GM18867 (cell line): ENCODE results near the gene REN.

Experiments used
- ATAC-seq: cut with Tn5 transposase; IDR thresholded peaks from one replicate; pipeline ENCODE4 v1.9.1; 2021; ENCODE audit warnings: mild to moderate bottlenecking, moderate library complexity; ENCODE audit not compliant: unreplicated experiment

The REN gene

GRCh38 chr1:204134103-204134502, 32.0 kb downstream of the REN start:
- ATAC-seq = no peak

DNA sequence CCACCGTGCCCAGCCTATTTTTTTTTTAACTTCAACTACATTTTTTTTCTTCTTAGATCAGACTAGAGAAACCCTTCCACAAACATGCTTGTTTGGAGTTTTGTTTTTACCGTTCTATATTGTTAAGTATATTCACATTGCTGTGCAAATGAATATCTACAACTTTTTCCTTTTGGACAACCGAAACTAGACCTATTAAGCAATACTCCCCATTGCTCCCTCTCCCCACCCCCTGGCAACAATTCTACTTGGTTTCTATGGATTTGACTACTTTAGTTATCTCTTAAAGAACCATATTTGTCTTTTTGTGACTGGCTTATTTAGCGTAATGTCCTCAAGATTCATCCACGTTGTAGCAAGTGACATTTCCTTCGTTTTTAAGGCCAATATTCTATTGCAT, 33.4 kb downstream of the REN start:
- ATAC-seq = no peak

GRCh38 chr1:204131978-204132377, 34.2 kb downstream of the REN start:
- ATAC-seq = no peak

DNA sequence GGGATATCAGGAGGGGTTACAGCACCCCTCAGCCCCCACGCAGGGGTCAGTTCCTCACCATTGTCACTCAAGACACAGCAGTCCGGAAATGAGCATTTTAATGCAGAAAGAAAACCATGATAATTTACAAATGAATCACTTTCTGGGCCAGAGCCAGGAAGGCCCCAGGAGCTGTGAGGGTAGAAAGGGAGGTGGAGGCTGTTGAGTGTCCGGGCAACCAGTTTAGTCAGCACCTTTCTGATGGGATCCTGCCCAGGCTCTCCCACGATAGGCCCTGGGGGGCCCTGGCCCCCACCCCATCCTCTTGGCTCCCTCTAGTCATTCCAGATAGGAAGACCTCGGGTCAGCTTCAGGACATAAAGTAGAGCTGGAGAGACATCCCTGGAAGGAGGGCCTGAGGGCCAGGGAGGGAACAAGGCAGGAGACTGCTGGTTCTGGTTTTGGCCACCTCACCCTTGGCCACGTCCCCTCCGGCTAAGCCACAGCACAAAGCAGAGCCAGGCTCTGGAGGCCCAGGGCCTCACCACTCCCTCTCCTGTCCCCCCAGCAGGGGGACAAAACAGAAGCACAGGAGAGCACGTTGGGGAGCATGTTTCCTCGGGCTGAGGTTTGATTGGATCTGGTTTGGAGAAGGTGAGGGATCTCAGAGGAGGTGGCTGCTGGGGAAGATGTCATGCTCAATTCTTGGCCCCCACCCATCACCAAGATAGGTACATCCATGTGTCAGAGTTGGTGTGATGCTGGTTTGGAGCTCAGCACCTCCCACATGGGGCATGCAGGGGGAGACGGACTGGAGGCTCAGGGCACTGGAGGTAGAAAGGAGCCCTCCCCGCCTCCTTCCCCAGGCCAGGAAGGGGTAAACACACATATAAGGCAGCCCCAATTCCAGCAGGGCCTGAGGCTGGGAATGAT, 34.9 kb downstream of the REN start:
- no peak for ATAC-seq

DNA sequence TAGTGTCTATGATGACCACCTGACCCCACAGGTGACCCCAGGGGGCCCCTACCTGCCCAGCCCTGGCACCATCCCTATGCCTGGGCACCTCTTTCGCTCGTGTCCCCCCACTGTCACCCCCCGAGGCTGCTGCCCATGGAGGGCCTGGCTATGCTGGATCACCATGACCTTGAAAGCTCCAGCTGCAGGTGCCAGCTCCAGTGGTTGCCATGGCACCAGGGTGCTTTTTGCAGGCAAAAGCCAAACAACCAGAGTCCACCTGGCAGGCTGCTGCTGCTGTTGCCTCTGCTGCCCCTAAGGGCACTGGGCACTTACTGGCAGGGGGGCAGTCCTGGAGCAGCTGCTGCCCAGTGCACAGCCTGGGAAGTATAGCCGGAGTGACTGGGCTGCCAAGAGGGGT, 36.0 kb downstream of the REN start:
- ATAC-seq = no peak

DNA sequence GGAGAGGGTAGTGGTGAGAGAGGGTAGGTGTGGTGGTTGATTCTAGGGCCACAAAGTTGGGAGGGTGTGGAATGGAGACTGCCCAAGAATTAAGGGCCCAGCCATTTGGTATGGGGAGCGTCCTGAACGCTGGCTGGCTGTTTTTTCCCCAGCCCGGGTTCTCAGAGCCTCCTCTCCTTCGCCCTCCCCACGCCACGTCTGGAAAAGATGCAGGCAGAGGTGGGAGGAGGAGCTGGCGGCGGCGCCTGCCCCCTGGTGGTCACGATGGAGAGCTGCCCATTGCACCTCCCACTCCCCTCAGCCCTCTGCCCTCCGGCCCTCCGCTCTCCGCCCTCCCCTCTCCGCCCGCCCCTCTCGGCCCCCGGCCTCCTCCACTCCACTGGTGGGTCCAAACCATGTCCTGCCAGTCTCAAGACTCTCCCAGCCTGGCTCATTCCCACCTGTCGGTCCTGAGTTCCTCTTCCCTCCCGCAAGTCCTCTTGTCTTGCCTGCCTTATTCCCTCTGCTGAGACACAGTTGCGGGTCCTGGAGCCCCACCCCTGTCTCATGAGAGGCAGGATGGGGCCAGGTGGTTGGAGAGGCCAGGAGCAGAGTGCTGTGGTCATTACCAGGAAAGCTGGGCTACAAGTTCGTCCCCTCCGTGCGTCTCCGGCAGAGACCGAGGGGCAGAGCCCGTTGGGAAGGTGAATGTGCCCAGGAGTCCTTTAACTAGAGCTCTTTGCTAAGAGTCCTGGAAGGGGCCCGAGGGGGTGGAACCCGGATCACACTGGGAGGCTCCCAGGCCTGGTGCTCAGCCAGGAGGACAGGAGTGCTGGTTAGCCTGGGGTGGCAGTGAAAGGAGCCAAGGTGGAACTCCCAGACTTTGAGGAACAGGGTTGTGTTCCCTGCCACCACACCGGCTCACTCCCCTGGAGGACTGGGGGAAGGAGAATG, 36.9 kb downstream of the REN start:
- ATAC-seq = peak; percentile 61

GRCh38 chr1:204128464-204128963, 37.6 kb downstream of the REN start:
- no peak for ATAC-seq

DNA sequence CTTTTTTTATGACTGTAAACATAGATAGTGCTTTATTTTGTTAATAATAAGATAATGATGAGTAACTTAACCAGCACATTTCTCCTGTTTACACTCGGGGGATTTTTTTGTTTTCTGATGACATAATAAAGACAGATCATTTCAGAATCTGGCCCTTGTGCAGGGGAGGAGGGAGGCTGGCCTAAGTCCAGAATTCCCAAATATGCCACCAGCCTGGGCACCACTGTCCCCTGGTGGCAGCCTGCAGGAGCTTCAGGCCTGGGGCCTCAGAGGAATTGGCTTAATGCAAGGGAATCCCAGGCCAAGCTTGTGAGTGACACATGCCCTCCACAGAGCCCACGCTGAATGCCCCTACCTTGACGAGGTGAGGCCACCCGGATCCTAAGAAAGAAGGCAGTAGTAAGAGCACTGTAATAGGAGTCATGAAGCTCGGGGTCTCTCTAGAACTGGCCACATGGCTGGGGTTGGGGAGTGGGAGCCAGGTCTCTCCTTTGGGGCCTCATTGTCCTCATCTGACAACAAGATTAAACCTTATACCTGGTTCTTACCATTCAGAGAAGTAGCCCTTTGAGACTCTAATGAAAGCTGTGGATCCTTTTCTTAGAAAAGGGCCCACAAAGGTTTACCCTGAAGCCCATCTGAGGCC, 38.4 kb downstream of the REN start:
- no peak for ATAC-seq

- ATAC-seq = no peak
Observed at GRCh38 chr1:204126956-204127355, 39.2 kb downstream of the REN start.

DNA sequence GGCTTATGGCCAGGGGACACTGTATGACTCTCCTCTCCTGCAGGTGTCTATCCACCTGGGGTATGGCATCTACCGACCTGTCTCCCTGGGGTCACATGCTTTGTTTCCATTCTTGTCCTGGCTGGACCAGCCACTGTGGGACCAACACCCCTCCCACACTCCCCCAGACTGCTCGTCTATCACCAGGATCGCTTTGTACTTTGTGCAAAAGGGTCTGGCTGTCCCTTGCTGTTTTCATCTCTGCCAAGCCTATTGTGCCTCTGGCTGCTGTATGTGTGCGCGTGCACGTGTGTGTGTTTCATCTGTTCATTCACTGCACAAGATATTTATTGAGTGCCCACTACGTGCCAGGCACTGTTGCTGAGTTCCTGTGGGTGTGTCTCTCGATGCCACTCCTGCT, 39.8 kb downstream of the REN start:
- ATAC-seq = no peak

DNA sequence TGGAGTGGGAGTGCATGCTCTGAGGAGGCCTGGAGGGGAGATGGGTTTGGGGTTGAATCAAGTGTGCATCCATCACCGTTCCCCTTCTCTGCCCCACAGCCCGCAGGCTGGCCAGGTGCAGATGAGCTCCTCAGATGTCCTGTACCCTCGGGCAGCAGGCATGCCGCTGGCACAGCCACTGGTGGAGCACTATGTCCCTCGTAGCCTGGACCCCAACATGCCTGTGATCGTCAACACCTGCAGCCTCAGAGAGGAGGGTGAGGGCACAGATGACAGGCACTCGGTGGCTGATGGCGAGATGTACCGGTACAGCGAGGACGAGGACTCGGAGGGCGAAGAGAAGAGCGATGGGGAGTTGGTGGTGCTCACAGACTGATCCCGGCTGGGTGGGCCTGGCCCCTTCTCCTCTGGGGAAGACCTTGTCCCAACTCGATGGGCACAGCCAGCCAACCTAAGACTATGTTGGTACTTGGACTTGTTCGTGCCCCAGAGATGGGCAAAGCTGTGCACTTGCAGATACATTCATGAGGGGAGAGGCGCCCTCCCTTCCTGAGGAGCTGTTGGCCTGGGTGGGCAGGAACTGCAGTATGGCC, 40.3 kb downstream of the REN start:
- no peak for ATAC-seq

GRCh38 chr1:204124639-204125038, 41.5 kb downstream of the REN start:
- ATAC-seq = no peak

GRCh38 chr1:204123376-204123775, 42.8 kb downstream of the REN start:
- no peak for ATAC-seq

DNA sequence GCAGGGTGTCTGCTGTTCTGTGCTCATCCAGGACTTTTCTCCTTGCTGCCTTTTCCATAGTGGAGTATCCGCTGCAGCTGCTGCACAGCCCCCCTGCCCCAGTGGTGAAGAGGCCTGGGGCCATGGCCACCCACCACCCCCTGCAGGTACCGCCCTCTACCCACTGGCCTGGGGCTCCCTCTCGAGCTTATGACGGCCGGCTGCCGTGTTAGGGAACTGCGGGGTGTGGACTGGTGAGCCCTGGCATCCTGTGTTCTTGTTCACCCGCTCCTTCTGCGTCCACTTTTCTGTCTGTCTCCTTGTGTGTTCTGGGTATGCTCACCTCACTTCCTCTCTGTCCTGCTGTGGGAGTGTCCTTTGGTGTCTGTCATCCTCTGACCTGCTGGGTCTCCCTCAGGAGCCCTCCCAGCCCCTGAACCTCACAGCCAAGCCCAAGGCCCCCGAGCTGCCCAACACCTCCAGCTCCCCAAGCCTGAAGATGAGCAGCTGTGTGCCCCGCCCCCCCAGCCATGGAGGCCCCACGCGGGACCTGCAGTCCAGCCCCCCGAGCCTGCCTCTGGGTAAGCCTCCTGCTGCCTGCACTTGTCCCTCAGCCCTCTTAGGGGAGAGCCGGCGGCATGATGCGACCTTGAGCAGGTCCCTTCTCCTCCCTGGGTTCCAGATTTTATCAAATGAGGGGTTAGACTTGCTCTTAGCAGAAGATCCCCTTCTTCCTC, 44.1 kb downstream of the REN start:
- no peak for ATAC-seq

GRCh38 chr1:204116539-204116938, 49.6 kb downstream of the REN start:
- no peak for ATAC-seq

DNA sequence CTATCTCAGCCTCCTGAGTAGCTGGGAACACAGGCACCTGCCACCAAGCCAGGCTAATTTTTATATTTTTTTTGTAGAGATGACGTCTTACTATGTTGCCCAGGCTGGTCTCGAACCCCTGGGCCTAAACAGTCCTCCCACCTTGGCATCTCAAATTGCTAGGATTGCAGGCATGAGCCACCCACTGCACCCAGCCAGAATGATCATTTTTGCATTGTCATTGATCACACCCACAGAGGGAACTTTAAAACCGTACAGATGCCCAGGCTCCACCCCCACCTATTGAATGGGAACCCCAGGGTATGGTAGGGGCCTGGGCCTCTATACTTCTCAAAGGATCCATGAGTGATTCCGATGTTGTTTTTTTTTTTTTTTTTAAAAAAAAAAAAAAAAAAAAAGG, 51.0 kb downstream of the REN start:
- no peak for ATAC-seq

GRCh38 chr1:204114606-204115005, 51.5 kb downstream of the REN start:
- ATAC-seq = no peak

GRCh38 chr1:204113896-204114295, 52.2 kb downstream of the REN start:
- ATAC-seq = no peak

- no peak for ATAC-seq
Observed at GRCh38 chr1:204112876-204113730, 53.0 kb downstream of the REN start.
